NCI-H1694 treated with DMSO at 0.1 percent for 48 hours (cell line): Measurements from ENCODE around the gene HLA-DOB.

ENCODE experiments used
- DNase-seq: peaks from one replicate; lab custom pipeline; 2025; lab: John Stamatoyannopoulos, UW

HLA-DOB gene

DNA sequence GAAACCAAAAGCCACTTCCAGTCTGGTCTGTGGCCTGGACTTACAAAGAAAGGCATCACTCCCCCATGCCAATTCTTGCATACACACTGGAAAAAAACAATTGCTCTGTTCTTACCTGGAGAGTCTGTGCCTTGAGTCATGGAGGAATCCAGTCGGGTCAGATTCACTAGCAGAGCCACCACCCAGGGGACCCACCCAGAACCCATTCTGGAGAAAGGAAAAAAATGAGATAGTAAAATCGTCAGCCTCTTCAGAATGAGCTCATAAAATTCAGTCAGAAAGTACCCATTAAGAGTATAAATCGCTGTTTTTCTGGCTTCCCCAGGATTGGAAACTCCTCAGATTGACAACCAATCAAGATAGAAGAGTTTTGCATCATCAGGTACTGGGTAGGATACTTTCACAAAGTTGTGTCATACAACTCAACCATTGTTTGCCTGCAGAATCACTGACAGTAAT lies at the start of gene HLA-DOB:
Gene HLA-DOB (minus strand): TSS at position 257 of the 459 bp plus-strand sequence. CDS start 51 bp downstream, at position 206.
- DNase-seq = no peak

DNA sequence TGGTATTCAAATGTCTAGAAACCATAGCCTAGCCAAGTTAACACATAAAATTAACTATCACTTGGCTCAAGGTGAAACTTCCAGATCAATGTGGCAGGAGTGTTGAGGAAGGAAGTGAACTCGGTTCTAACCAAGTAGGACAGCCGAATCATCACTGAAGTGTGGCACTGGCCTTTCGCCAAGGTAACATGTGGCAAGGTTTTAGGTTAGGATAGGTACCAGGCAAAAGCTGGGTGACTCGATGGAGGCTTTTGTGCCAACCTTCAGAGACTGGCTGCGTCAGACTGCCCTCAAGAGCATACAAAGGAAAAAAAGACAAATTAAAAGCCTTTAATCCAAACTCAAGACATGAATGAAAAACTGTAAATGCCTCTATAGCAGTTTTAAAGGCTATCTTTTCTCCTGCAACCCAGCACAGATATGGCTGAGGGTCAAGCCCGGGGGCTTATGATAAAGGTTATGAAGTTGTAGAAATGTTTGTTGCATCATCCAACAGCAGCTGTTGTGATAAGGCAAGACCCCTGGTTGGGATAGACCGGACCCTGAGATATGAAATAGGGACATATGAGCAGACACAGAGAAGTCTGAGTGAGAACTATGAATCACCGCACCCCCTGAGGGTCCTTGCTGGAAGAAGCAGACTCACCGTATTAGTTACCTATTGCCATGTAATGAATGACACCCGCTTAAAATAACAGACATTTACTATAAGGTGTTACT lies 49.1 kb upstream of the HLA-DOB start:
- DNase-seq = no peak

DNA sequence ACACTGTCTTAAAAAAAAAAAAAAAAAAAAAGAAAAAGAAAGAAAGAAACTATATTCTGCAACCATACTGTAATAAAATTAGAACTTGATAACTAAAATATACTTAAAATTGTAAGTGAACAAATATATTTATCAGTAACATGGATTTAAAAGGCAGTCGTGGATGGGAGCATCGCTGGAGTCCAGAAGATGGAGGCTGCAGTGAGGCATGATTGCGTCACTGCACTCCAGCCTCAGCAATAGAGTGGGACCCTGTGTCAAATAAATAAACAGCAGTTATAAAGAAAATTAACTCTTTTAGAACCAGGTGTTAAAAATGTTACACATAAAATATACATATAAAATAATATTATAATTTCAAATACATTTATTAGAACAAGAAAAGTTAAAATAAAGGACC lies 45.9 kb upstream of the HLA-DOB start:
- DNase-seq = no peak

DNA sequence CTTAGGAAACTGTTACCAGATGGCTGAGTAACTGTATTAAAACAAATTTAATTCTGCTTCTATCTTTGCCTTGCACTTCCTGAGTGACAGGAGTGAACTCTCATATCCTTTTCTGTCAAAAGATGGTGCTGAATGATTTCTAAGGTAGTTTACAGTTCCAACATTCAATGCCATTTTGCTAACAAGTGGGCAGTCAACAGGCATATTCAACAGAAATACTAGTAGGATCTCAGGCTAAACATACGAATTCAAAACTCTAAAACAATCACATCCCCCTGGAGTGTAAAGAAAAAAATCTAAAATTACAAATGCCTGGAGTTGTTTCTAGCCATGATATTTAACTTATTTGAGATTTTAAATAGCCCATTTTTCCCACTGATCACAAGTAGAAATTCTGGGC lies 43.9 kb upstream of the HLA-DOB start:
- no peak for DNase-seq

DNA sequence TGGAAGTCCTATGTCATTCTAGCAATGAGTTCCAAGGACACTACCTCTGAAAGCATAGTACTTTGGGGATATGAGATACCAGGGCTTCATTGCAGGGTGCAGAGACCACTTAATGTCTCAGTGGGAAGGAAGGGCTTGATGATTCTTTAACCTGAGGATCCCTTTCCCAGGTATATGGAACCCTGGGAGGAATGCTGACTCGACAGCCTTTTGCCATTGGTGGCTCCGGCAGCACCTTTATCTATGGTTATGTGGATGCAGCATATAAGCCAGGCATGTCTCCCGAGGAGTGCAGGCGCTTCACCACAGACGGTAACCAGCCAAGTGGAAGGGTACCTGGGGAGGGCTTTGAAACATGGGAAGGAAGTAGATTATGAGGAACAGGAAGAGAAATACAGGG lies 41.4 kb upstream of the HLA-DOB start:
- no peak for DNase-seq

DNA sequence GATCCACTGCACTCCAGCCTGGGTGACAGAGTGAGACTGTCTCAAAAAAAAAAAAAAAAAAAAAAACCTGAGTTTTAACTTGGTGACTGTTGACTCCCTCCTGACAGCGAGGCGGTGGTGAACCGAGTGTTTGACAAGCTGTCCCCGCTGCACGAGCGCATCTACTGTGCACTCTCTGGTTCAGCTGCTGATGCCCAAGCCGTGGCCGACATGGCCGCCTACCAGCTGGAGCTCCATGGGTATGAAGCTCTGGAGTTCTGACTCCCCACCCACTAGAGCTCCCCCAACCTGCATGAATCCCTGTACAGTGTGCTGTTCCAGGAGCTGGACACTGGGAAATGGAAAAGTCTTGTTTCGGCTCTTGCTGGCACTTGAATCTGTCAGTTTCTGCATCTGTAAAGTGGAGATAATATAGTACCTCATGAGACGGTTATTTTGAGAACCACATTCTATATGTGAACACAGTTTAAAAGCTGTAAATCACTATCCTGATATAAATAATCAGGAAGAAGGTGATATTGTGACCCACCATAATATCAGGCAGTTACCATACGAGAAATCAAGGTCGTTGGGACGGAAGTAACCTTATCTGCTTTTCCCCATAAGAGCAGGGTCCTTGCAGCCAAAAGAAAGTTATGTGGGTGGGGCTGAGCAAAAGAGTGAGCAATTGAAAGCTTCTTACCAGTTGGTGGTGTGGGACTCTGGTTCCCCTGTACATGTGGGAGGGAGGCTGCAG lies 40.5 kb upstream of the HLA-DOB start:
- no peak for DNase-seq

DNA sequence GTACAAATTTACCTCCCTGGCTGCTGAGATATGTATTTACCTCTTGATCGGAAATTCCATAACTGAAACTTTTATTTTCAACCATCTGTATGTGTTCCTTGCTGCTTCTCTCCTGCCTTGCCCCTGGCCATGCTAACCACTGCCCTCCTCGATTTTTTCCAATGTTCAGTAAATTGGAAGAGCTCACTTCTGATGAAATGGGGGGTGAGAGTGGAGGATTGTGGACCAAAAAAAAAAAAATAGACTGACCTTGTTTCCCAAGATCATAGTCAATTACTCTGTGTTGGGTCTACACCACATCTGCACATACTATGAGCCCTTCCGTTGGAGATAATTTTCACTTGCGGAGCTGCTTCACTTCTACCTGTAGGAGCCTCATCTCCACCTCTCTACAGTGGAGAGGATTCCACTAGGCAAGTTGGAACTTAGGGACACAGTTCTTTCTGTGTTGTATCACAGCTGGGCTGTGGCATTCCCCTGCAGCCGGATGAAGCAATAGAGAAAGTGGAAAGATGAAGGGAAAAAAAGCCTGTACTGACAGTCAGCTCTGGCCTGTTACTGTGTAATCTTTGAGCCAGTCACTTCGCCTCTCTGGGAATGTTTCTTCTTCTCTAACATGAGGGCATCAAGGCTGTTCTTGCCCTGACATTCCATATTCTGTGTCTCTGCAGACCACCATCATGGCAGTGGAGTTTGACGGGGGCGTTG lies 38.8 kb upstream of the HLA-DOB start:
- no peak for DNase-seq

DNA sequence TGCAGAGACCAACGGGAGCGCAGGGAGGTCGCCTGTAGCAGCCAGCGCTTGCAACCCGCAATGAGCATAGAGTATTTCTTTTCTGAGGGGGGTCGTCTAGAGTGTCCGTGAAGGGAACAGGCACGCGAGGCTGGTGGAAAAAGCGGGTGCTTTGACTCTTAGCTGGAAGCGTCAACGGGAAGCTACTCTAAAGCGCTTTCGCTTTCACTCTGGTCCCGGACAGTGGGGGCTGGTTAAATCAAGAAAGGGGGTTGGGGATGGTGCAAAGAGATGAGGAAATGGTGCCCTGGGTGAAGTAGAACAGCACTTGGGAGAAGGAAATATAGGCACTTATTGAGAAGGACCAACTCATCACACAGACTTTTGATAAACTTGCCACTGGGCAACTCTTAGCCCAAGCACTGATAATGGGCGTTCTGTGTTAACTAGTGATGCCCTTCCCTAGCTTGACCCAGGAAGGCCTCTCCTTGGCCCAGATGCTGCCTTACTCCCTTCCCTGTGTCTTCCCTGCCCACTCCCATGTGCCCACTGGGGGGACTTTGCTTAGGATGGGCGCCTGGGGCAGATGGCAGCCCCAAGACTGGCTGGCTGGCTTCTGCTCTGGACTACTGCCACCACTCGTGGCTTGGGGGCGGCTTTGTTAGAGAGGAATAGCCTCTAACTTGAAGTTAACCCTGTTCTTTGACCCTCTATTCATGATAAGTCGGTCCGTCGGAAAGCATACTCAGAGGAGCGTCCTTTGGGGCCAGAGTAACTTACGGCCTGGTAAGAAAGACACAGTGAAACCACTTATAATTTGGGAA lies 37.8 kb upstream of the HLA-DOB start:
- DNase-seq = no peak

DNA sequence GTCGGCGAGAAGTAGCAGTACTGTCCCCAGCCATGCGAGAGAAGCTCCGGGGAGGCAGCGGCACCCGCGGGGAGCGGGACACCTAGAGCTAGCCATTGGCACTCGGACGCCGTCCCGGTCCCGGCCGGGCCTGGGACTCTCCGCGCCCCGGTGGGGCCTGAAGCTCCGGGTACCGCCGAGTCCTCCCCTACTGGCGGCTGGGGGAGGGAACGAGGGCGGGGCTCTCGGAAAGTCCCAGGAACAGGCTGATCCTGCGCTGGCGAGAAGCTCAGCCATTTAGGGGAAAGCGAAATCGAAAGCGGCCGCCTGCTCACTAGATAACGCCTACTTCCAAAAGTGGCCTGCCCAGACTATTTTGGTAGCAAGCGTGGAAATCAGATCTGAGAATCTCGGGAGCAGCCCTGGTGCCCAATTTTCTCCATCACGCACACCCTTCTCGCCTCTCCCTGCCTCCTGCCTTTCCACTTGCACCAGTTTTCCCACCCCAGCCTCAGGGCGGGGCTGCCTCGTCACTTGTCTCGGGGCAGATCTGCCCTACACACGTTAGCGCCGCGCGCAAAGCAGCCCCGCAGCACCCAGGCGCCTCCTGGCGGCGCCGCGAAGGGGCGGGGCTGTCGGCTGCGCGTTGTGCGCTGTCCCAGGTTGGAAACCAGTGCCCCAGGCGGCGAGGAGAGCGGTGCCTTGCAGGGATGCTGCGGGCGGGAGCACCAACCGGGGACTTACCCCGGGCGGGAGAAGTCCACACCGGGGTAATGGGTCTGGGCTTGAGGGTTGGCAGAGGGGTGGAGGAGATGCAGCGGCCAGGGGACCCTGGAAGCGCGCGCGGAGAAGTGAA lies 37.0 kb upstream of the HLA-DOB start, which contains the start of the genes PSMB9 and TAP1:
Gene PSMB9 (plus strand): TSS at position 652 of the 835 bp plus-strand sequence. CDS start 38 bp downstream, at position 690.
Gene TAP1 (minus strand): TSS at position 164 of the 835 bp plus-strand sequence. CDS start 68 bp downstream, at position 96.
- peak; percentile 83 for DNase-seq

DNA sequence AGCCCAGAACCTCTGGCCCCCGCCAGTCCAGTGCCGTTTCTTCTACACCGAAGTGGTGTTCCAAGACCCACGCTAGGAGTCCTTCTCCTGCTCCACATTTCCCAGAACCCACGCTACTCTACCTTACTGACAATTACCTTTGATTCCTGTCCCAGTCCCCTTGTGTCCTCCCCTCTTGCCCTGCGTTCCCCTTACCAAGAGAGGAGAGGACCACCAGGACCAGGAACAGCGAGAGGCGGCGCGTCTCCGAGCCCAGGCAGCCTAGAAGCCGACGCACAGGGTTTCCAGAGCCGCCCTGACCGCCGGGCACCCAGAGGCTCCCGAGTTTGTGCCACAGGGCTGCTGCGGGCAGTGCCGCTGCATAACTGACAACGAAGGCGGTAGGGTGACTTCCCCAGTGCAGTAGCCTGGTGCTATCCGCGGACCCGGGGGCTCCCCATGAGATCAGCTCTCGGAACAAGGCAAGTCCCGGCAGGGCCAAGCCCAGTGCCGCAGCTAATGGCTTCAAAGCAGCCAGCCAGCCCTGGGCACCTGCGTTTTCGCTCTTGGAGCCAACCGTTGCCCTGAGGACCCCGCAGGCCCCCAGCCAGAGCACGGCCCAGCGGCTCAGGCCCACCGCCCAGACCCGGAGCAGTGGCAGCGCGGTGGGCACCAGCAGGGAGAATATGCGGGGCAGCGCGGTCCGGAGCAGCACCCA lies 36.2 kb upstream of the HLA-DOB start:
- DNase-seq = no peak

DNA sequence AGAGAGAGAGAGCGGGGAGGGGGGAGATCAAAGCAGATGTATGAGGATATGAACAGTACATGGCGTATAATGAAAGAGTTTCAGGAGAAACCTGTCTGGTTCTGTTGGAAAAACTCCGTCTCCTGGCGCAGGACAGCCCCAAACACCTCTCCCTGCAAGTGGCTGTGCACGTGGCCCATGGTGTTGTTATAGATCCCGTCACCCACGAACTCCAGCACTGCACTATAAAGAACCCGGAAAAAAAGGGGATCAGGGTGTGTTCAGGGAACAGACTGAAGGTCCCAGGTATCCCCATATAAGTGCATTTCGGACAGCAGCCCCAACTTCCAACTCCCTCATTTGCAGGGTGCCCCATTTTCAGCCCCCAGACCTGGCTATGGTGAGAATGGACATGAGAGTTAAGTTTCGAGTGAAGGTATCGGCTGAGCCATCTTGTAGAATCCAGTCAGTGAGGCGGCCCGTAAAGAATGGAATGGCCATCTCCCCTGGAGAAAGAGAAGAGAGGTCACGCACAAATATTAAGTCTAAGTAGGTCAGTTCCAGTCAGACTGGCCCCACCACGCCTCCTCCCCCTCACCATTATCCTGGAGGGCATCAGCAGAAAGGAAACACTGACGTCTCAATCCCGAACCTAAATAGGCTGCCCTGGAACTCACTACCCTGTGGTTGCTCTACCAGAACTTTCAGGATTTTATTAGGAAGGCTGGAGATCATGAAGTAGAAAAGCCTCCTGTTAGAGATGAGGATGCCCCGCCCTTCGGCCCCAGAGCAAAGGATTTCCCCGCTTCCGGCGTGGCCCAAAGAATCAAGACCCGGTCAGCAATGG lies 35.4 kb upstream of the HLA-DOB start:
- no peak for DNase-seq

DNA sequence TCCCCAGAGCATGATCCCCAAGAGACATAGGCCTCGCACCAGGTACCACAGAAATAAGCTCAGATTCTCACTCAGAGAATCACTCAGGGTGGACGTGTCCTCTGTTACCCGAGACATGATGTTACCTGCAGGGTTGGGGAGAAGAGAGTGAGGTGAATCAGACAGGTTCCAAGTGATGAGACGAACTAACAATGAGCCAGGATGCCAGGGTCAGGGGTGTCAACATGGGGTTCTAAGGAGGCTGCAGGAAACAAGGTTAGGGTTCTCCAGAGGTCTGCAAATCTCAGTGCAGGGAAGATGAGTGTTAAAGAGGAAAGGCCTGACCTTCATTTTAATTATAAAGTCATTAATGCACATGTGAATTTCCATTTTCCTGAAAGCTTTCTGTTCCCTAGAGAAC lies 34.2 kb upstream of the HLA-DOB start:
- DNase-seq = no peak

DNA sequence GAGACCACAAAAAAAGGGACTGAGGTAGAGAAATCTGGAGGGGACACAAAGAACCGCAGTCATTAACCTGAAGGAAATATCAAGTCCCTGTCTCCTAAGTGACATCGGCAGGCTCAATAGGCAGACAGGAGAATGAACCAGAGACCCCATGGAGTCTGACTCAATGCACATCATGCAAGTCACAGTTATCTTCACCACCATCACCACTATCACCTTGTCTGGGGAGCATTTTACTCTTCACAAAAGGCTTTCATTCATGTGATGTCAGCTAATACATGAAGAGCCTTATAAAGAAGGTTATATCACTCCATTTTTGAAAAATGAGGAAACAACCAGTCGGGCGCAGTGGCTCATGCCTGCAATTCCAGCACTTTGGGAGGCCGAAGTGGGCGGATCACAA lies 32.3 kb upstream of the HLA-DOB start:
- no peak for DNase-seq

DNA sequence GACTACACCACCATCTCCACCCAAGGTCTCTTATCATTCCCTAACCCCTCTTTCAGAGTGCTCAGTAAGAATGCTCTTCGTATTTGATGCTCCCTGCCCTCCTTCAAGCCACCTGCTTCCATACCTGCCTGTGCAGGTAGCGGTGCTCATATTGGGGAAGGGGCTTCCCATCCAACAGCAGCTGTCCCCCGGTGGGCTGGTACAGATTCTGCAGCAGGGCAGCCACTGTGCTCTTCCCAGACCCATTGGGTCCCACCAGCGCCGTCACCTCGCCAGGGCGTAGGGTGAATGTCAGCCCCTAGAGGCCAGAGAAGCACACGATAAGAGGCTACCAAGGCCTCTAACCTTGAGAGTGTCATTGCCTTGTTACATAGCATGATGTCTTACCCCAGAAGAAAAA lies 31.0 kb upstream of the HLA-DOB start:
- DNase-seq = no peak

DNA sequence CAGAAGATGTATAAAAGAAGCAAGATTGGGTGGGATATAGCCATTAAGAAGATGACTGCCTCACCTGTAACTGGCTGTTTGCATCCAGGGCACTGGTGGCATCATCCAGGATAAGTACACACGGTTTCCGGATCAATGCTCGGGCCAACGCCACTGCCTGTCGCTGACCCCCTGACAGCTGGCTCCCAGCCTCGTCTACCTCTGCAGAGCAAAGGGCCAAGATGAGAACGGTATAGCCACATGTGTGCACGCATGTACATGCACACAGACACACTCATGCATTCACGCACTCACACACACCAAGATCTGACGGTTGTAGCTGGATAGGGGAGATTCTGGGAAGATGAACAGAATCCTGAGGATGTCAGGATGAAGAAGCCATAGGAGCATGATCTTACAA lies 30.2 kb upstream of the HLA-DOB start:
- no peak for DNase-seq

DNA sequence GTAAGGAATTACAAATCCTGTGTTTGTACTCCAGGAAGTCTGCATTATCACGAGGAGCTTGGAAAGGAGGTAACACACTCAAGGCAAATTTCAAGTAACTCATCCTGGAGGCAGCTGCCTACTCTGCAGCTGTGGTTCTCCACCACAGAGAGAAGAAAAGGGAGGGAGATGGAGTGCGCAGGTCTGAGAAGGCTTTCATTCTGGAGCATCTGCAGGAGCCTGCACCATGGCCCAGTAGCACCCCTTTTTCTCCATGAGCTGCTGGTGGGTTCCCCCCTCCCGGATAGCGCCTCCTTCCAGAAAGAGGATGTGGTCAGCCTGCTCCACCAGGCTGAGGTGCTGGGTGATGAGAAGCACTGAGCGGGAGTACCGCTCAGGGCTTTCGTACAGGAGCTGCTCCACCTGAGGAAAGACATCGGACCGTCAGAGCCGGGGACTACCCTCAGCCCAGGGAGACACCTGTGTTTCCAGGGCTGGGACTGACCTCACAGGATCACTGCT lies 28.6 kb upstream of the HLA-DOB start:
- DNase-seq = no peak

DNA sequence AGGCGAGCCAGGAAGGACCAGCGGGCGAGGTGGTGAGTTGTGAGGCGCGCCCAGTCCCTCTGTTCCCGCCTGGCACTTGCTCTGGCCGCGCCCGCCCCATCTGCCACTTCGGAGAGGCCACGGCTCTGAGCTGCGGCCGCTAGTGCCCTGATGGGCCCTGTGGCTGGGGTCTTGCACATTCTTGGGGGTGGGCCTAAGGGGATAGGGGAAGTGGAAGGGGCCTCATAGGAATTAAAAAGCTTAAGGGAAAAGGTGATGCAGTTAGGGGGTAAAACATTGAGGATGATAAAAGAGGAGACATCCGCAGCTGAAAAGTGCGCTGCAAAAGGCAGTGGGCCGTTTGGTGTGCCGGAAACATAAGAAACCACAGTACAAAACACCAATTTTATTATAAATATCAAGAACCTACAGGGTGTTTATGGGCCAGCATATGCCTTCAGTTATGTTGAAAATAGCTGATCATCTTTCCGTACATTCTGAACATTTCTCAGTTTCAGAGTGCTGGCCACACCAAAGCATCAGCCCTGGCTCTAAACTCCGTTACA lies 28.1 kb upstream of the HLA-DOB start:
- no peak for DNase-seq

DNA sequence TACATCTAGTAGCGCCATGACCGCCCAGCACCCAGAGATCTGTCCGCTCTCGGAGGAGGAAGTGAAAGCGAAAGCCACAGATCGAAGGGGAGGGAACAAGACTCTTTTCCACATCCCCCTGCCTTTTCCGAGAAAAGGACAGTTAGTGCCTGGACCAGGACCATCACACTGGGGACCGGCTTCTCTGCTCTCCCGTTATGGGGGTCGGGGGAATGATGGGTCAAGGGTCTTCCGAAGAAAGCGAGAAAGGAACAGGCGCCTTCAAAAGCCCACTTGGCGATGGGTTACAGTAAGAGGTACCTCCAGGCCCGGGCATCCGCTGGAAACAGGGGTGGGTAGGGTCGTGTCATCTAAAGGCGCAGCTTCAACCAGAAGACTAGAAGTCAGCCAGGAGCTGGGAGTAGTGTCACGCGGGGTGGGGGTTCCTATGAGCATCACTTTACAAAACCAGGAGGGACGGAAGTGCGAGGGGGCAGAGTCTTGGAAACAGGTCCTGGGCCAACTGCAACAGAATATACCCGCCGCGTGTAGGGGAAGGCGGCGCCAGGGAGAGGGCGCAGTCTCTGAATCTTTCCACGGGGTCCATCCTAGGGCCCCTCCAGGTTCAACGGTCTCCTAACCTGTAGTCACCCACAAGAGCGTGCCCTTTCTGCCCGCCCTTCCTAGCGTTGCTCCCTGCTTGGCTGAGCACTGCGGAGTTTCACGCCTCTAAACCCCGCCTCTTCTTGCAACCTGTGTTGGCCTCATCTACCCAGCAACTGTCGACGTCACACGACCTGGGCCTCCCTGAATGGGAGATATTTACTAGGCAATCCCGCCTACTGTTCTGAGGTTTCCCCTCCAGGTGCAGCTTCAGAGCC lies 27.4 kb upstream of the HLA-DOB start, which contains the start of gene PSMB8:
Gene PSMB8 (minus strand): TSS at position 69 of the 860 bp plus-strand sequence. CDS start 51 bp downstream, at position 18.
- DNase-seq = peak; percentile 87
